HAP-1 (cell line): ENCODE results near the gene C12orf56.

Experiments used
- DNase-seq, 2 experiments: peaks; one replicate each; pipeline ENCODE4 v3.0.0-alpha.2; 2016 to 2020; ENCODE audit warnings: low spot score in 2 of 2
- H3K27me3 ChIP-seq: fragments of 250-450 bp; sonication (Bioruptor Pico); 2 replicates; pipeline ENCODE4 v1.5.1; 2020; ENCODE audit warnings: low read depth, mild to moderate bottlenecking, moderate library complexity
- H3K36me3 ChIP-seq: fragments of 250-450 bp; sonication (Bioruptor Pico); replicated peaks from 2 replicates; pipeline ENCODE4 v1.5.1; 2020; ENCODE audit warnings: mild to moderate bottlenecking
- H3K4me1 ChIP-seq: fragments of 250-450 bp; sonication (Bioruptor Pico); 2 replicates; pipeline ENCODE4 v1.5.1; 2020; ENCODE audit warnings: mild to moderate bottlenecking
- H3K4me3 ChIP-seq: fragments of 250-450 bp; sonication (Bioruptor Pico); 2 replicates; pipeline ENCODE4 v1.5.1; 2020; ENCODE audit warnings: mild to moderate bottlenecking, moderate library complexity
- H3K9me3 ChIP-seq: fragments of 250-450 bp; sonication (Bioruptor Pico); 2 replicates; pipeline ENCODE4 v1.5.1; 2020; ENCODE audit warnings: mild to moderate bottlenecking, moderate library complexity
- in situ Hi-C: fragments of 300-500 bp; cut with MboI; formaldehyde crosslinking; loops from 3 replicates; pipeline ENCODE4 v1.14.3; 2020; ENCODE audit warnings: low sequenced_read_pairs, inconsistent platforms, mixed read lengths

The C12orf56 gene

GRCh38 chr12:64269161-64269560 is 121.4 kb downstream of the C12orf56 start:
- Histone ChIP-seq H3K9me3 (no peaks in the 10 kb centered on the region), H3K4me3 (no peak overlapping the region), H3K36me3 (no peaks in the 10 kb centered on the region), H3K4me1 (no peaks in the 10 kb centered on the region), H3K27me3 (peaks cover 2% of the 10 kb centered on the region; the same call in 1 of the 2 replicates)
- in situ Hi-C loops = no loop called here
- no peak for DNase-seq

GRCh38 chr12:64268409-64268808 is 122.1 kb downstream of the C12orf56 start:
- H3K9me3 ChIP-seq = no peaks in the 10 kb centered on the region
- in situ Hi-C loops = no loop called here
- no peaks in the 10 kb centered on the region for H3K36me3 ChIP-seq
- peaks cover 2% of the 10 kb centered on the region; the same call in 1 of the 2 replicates for H3K27me3 ChIP-seq
- DNase-seq = no peak
- H3K4me3 ChIP-seq = no peak overlapping the region
- no peaks in the 10 kb centered on the region for H3K4me1 ChIP-seq

- no peaks in the 10 kb centered on the region; the same call in 1 of the 2 replicates for H3K27me3 ChIP-seq
- no peaks in the 10 kb centered on the region for H3K36me3 ChIP-seq
- H3K9me3 ChIP-seq = no peaks in the 10 kb centered on the region
- H3K4me1 ChIP-seq = no peaks in the 10 kb centered on the region
- no peak overlapping the region for H3K4me3 ChIP-seq
- DNase-seq = no peak
- in situ Hi-C loops = no loop called here
Observed at GRCh38 chr12:64265839-64266238, 124.7 kb downstream of the C12orf56 start.

DNA sequence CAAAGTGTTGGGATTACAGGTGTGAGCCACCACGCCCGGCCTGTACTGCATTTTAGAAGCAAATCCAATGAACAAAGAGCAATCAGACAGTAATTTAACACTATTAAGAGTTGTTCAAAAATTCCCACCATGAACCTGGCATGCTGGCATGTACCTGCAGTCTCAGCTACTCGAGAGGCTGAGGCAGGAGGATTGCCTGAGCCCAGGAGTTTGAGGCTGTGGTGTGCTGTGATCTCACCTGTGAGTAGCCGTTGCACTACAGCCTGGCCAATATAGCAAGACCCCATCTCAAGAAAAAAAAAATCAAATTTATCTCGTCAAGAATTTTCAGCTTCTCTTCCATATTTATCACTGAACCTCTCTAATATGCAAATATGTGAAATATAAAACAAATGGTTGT is 128.7 kb downstream of the C12orf56 start:
- Histone ChIP-seq H3K4me3 (no peak overlapping the region), H3K36me3 (no peaks in the 10 kb centered on the region), H3K4me1 (no peaks in the 10 kb centered on the region), H3K9me3 (no peaks in the 10 kb centered on the region), H3K27me3 (no peaks in the 10 kb centered on the region)
- no peak for DNase-seq
- in situ Hi-C loops = no loop called here

DNA sequence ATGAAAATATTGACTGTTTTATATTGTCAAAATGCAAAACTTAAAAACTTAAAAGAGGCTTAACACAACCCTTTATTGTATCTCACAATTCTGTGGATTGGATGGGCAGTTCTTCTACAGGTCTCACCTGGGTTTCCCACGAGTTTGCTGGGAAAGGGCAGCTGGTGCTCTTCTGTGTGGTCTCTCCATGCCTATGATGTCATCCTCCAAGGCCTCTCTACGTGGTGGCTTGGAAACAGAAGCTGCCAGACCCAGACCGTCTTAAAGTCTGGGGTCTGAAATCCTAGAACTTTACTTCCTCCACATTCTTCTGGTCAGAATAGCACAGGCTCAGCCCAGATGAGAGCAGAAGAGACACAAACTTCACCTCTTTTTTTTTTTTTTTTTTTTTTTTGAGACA is 132.0 kb downstream of the C12orf56 start:
- Histone ChIP-seq H3K36me3 (no peaks in the 10 kb centered on the region), H3K4me1 (no peaks in the 10 kb centered on the region), H3K4me3 (no peak overlapping the region), H3K27me3 (no peaks in the 10 kb centered on the region), H3K9me3 (no peaks in the 10 kb centered on the region)
- in situ Hi-C loops = loop anchor here (10.0 kb wide), 2 partner anchors 1184 to 1274 kb away; no protein-coding TSS in a partner anchor
- DNase-seq = no peak

DNA sequence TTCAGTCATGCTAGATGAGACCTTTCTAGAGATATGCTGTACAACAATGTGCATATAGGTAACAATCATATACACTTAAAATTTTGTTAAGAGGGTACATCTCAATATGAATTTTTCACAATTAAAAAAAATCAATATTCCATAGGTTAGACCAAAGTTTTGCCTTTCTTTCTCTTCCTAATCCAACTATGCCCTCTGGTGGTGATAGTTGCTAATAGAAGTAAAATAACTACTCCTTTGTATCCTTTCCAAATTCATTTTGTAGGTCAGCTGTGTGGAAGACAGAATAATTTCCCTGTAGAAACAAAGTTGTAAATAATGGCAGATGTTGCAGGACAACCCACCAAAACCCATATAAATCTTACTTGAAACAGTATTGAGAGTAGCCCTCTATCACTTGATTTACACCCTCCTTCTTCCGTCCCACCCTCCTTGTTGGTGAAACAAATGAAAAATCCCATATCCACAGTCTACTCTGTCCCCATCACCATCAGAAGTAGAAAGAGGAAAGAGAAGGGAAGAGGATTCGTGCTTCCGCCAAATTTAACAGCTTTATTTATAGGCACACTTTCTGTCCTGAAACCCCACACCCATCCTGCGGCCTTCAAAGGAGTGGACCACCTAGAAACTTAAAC is 134.3 kb downstream of the C12orf56 start:
- DNase-seq = peak; percentile 27 to 62

GRCh38 chr12:64255249-64255648 is 135.3 kb downstream of the C12orf56 start:
- in situ Hi-C loops = loop anchor here (10.0 kb wide), 2 partner anchors 1180 to 1270 kb away; no protein-coding TSS in a partner anchor
- H3K4me1 ChIP-seq = no peaks in the 10 kb centered on the region
- no peak overlapping the region for H3K4me3 ChIP-seq
- no peaks in the 10 kb centered on the region for H3K9me3 ChIP-seq
- no peaks in the 10 kb centered on the region for H3K27me3 ChIP-seq
- DNase-seq = no peak
- no peaks in the 10 kb centered on the region for H3K36me3 ChIP-seq

More for the DNA sequence above, 134.3 kb downstream of the C12orf56 start:
- no peak overlapping the region for H3K4me3 ChIP-seq
- no peaks in the 10 kb centered on the region for H3K4me1 ChIP-seq
- no peaks in the 10 kb centered on the region for H3K9me3 ChIP-seq
- no peaks in the 10 kb centered on the region for H3K27me3 ChIP-seq
- no peaks in the 10 kb centered on the region for H3K36me3 ChIP-seq
- in situ Hi-C loops = loop anchor here (10.0 kb wide), 2 partner anchors 1181 to 1271 kb away; no protein-coding TSS in a partner anchor

DNA sequence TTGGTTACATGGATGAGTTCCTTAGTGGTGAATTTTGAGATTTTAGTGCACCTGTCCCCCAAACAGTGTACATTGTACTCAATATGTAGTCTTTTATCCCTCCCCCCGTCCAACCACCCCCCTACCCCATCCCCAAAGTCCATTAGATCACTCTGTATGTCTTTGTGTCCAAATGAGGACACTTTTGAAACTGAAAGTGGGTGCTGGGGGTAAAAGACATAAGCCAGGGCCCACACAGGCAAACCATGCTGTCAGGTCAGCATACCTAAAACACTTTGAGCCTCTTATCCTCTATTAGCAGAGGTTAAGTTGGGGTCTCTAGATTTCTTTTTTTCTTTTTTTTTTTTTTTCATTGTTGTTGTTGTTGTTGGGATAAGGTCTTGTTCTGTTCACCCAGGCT is 137.2 kb downstream of the C12orf56 start:
- no peak overlapping the region for H3K4me3 ChIP-seq
- in situ Hi-C loops = loop anchor here (10.0 kb wide), 2 partner anchors 1179 to 1269 kb away; no protein-coding TSS in a partner anchor
- H3K4me1 ChIP-seq = no peaks in the 10 kb centered on the region
- no peaks in the 10 kb centered on the region for H3K27me3 ChIP-seq
- H3K36me3 ChIP-seq = no peaks in the 10 kb centered on the region
- H3K9me3 ChIP-seq = no peaks in the 10 kb centered on the region
- no peak for DNase-seq

GRCh38 chr12:64252681-64253080 is 137.9 kb downstream of the C12orf56 start:
- DNase-seq = no peak
- in situ Hi-C loops = loop anchor here (10.0 kb wide), 2 partner anchors 1178 to 1268 kb away; no protein-coding TSS in a partner anchor
- H3K36me3 ChIP-seq = no peaks in the 10 kb centered on the region

DNA sequence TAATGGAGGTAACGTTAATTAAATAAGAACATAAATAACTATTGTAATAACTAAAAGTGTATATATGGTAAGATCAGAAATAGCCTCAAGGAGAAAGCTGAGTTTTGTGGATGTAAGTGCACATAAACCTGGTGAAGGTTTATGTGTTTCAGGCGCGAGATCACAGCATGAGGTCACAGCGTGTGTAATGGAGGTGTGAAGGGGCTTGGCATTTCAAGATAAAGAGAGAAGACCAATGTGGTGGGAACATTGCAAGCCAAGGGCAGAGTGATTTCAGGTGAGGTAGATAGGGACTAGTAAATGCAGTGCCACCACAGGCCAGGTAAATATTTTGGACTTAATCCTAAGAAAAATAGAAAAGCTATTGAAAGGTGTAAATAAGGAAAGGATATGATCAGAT is 146.7 kb downstream of the C12orf56 start:
- H3K9me3 ChIP-seq = no peaks in the 10 kb centered on the region
- no peak overlapping the region for H3K4me3 ChIP-seq
- in situ Hi-C loops = no loop called here
- no peaks in the 10 kb centered on the region for H3K4me1 ChIP-seq
- H3K36me3 ChIP-seq = no peaks in the 10 kb centered on the region
- DNase-seq = no peak
- no peaks in the 10 kb centered on the region for H3K27me3 ChIP-seq

More at GRCh38 chr12:64252681-64253080, 137.9 kb downstream of the C12orf56 start:
- no peaks in the 10 kb centered on the region for H3K4me1 ChIP-seq
- H3K4me3 ChIP-seq = no peak overlapping the region
- no peaks in the 10 kb centered on the region for H3K9me3 ChIP-seq
- no peaks in the 10 kb centered on the region for H3K27me3 ChIP-seq

GRCh38 chr12:64240781-64241180 is 149.8 kb downstream of the C12orf56 start:
- H3K4me3 ChIP-seq = no peak overlapping the region
- H3K36me3 ChIP-seq = no peaks in the 10 kb centered on the region
- no peaks in the 10 kb centered on the region for H3K4me1 ChIP-seq
- no peak for DNase-seq
- H3K27me3 ChIP-seq = no peaks in the 10 kb centered on the region
- in situ Hi-C loops = no loop called here
- H3K9me3 ChIP-seq = no peaks in the 10 kb centered on the region

GRCh38 chr12:64237382-64237781 is 153.2 kb downstream of the C12orf56 start:
- Histone ChIP-seq H3K36me3 (no peaks in the 10 kb centered on the region), H3K27me3 (no peaks in the 10 kb centered on the region), H3K4me1 (no peaks in the 10 kb centered on the region), H3K9me3 (no peaks in the 10 kb centered on the region), H3K4me3 (no peak overlapping the region)
- no peak for DNase-seq
- in situ Hi-C loops = no loop called here

- Histone ChIP-seq H3K27me3 (no peaks in the 10 kb centered on the region), H3K36me3 (no peaks in the 10 kb centered on the region), H3K4me3 (no peak overlapping the region), H3K4me1 (no peaks in the 10 kb centered on the region), H3K9me3 (no peaks in the 10 kb centered on the region)
- no peak for DNase-seq
- in situ Hi-C loops = no loop called here
Observed at GRCh38 chr12:64236549-64236948, 154.0 kb downstream of the C12orf56 start.

DNA sequence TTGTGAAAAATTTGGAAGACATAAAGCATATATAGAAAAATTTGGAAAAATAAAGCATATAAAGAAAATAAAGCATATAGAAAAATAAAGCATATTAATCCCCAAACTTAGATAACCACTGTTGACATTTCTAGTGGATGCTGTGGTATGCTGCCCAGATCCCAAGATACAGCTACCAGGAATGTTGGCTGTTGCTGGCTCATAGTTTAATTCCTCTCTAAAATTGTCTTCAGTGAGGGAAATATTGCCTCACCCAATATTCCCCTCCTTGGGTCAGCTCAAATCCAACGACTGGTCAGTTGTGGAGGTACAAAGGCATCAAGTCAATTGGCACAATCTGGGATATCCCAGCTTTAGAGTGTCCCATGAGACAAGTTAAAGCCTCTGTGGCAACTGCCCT is 158.4 kb downstream of the C12orf56 start:
- Histone ChIP-seq H3K4me3 (no peak overlapping the region), H3K36me3 (no peaks in the 10 kb centered on the region), H3K4me1 (no peaks in the 10 kb centered on the region), H3K9me3 (no peaks in the 10 kb centered on the region), H3K27me3 (no peaks in the 10 kb centered on the region)
- in situ Hi-C loops = no loop called here
- no peak for DNase-seq
